ENCODE data around the gene LIM2.

The LIM2 gene

DNA sequence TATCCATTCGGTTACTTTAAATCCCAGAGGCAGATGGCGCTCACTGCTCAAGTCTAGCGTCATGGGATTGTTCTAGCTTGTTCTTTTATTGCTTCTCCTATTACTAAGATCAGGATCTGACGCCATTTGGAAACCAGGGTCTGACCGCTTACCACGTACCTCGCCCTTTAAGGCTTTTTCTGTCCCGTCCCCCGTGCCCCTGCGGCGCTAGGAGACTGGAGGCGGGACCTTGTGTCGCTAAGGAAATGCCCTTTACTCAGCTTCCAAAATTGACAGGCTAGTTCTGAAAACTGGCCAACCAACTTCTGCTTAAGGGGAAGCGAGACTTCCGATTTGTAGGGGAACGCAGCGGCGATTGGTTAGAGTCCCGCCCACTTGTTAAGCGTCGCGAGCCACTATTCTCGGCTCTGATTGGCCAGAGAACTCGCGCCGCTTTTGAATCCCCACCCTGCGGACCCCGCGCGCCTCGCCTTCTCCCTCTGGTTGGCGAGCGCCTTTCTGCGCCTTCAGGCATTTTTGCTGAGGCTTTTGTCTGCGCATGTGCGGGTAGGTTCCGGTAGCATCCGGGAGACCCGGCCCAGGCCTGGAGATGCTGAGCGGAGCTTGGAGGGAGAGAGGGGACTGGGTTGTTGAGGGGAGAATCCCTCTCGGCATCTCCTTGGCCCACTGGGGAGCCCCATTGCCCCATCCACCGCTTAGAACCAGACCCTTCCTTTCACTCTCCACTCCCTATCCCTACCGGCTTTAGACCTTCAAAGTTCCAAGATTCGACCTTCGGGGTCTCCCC, 6.5 kb upstream of the LIM2 start:
- DNase-seq, result peak; percentile 99

DNA sequence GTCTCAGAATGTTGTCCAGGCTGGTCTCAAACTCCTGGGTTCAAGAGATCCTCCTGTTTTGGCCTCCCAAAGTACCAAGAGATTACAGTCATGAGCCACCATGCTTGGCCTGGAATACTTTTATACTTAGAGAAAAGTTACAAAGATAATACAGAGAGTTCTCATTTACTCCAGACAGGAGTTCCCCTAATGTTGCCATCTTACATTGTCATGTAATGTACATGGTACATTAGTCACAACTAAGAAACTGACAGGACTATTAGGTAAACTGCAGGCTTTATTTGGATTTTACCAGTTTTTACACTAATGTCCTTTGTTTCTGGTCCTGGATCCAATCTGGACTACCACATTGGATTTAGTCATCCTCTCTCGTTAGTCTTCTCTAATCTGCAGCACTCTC, 4.9 kb upstream of the LIM2 start:
- no peak for DNase-seq

DNA sequence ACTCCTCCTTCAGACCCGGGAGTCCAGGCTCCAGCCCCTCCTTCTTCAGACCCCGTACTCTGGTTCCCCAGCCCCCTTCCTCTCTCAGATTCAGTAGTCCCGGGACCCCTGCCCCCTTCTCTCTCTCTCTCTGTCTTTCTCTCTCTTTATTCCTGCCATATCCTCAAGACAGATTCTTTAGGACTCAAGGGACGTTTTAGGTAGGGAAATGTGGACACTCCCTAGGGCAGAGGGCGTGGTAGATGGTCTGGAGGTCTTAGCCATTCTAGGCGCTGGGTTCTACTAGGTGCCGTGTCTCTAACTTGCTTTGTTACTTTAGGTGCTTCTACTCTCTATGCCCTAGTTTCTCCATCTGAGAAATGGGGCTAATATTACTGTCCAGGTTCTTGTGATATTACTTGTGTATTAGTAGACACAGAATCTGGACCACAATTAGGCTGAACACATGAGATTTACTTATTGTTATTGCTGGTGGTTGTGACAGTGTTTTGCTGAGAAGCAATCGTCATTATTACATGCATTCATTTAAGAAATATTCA, 3.4 kb upstream of the LIM2 start:
- DNase-seq, result no peak

DNA sequence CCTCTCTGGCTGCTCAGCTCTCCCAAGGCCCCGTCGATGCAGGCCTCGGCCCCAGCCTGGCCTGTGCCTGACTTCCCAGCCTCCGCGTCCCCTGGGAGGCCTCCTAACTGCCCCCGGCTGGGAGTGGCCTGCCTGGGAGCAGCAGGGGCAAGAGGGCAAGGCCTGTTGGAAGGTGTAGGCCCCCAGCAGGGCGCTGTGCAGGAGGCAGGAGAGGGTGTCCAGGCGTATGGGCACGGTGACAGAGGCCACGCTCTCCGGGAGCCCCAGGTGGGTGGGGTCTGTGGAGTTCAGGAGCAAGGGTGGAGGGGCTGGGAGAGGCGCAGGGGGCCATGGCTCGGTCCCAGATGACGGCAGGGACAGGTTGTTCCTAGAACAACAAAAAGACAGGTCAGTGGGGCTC, 1.4 kb upstream of the LIM2 start:
- DNase-seq, result no peak

DNA sequence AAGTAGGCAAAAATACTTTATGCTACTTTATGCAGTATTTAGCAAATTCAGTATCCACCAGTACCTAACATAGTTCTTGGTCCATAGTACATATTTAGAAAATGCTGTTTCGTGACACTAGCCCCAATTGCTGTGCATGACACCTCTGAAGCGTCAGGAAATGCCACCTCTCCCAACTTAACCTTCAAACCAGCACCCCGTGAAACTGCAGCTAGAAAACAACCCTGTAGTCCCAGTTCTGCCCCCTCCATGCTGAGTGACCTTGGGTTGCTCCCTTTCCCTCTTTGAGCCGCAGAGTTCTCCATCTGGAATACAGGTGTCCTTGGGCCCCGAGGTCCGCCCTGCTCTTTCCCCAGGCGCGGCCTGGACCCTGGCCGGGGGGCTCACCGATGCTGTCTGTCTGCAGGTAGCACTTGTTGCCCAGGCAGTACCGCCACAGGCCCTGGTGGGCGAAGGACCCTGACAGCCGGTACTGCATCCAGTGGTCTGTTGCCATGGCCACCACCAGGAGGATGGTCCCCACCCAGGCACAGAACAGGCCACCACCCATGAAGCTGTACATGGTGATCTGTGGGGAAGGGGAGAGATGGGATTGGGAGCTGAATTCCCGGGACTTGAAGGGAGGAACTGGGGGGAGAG, 773 bp downstream of the LIM2 start:
- no peak for DNase-seq

DNA sequence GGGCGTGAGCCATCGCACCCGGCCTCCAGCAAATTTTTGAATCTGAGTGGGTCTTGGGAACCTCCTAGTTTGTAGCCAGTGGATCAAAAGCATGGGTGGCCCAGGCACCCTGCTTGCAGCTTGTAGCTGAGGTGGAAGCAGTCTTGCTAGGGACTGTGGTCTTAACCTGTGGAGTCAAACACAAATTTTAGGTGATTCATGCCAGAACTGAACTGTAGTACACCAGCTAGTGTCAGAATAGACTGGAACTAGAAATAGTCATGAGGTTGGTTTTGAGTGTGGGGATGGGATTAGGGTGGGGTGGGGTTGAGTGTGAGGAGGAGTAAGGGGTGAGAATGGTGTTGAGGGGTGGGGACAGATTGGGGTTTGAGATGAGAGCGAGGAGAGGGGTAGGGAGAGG, 5.8 kb downstream of the LIM2 start:
- DNase-seq, result no peak

DNA sequence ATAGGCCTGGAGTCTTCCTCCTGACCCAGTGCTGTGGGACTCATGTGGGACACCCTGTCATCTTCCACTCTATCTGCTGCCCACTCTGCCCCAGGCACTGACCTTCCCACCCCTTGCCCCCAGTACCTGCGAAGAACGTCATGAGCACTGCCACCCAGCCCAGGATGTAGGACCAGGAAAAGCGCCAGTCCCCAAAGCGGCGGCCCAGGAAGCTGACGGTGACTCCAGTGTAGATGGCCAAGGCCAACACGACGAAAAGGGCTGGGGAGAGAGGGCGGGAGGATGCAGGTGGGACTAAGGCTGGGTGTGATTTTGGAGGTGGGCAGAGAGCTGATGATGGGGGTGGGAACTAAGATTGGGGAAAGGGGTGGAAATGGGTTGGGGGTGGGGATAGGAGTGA, 7.4 kb downstream of the LIM2 start:
- no peak for DNase-seq

DNA sequence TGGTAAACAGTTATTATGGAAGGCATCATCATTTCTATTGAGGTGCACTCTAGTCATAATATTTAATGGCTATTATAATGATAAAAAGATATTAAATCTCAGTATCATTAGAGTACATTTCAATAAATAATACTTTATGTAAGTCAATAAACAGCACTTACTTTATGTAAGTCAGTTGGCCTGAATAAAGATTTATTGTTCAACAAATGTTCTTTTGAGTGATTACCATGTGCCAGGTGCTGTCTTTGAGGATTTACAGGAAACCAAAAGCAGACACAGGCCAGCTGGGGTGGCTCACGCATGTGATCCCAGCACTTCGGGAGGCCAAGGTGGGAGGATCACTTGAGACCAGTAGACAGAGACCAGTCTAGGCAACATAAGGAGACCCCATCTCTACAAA, 10.4 kb downstream of the LIM2 start:
- DNase-seq, result no peak

DNA sequence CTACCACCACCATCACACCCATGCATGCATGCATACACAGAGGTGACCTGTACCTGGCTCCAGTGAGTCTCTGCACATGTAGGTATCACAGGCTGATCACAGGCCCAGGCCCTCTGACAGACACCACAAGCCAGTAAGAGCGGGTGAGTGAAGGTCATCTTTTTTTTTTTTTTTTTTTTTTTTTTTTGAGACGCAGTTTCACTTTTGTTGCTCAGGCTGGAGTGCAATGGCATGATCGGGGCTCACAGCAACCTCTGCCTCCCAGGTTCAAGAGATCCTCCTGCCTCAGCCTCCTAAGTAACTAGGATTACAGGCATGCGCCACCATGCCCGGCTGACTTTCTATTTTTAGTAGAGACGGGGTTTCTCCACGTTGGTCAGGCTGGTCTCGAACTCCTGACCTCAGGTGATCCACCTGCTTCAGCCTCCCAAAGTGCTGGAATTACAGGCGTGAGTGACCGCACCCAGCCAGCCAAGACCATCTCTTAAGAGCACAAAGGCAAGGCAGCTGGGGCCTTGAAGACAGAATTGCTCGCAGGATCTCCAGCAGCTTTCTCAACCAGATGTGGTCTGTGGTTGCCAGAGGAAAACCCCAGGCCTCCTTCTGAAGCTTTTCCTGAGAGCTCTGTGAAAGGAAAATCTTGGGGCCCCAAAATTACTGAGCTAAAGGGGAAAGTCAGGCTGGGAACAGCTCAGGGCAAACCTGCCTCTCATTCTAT, 12.1 kb downstream of the LIM2 start:
- DNase-seq, result peak; percentile 24 to 44

DNA sequence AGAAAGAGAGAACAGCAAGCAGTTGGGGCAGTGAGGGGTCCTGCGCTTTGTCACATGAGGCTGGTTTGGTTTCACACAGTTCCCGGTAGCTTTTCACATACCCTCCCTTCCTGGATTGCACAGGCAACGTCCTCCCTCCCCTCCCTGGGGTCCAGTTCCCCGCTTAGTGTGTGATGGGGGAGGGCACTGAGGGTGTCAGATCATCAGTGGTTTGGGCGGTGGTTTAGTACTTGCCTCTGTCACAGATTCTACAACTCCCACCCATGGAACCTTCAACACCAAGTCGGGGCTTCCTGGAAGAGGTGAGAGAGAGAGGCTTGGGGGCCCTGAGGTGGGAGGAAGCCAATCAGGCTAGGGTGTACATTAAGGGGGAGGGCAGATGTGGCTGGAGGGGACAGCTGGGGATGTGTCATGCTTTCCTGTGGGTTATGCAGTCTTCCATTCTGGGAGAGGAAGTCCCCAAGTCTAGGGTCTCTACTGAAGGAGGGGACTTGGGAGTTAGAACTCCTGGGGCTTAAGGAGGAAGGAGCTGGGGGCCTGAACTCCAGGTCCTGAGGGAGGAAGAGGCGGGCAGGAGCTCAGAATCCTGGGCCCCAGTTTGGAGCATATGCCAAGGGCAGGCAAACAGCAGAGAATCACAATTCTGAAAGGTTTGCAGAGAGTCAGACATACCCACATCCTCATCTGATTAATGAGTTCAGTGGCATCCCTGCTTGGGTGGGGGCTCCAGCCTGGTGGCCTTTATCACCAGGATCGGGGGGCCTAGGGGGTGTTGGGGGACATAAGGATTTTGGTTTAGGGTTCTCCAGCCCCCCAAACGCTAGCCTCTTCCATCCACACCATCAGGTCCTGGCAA, 14.9 kb downstream of the LIM2 start, which contains the start of gene NKG7:
NKG7 (minus strand) TSS at position 6 of the 856 bp plus-strand sequence. CDS start 119 bp downstream, outside the sequence.
- DNase-seq, result peak; percentile 80 to 86

DNA sequence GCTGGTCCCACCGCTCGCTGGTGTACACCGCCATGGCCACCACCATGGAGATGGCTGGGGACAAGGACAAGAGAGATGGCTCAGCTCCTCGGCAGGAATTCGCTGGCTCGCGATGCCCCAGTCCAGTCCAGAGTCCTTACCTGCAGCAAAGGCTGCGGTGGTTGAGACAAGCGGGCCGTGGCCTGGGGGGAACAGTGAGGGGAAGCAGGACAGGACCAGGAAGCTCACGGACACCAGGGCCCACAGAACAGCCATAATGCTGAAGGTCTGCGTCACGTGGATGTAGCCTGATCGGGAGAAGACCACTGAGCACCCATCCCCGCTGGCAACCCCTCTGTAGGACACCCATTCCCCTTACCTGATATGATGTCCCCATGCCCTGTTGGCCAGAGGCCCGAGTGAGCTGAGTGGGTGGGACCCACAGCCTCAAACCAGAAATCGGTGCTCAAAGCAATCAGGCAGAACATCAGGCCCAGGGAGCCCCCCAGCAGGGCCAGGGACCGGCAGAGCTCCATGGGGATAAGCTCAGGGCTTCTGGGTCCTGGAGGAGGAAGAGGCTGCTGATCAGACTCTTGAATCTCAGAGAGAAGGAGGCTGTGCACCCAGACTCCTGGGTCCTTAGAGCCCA, 15.6 kb downstream of the LIM2 start:
- DNase-seq, result no peak

DNA sequence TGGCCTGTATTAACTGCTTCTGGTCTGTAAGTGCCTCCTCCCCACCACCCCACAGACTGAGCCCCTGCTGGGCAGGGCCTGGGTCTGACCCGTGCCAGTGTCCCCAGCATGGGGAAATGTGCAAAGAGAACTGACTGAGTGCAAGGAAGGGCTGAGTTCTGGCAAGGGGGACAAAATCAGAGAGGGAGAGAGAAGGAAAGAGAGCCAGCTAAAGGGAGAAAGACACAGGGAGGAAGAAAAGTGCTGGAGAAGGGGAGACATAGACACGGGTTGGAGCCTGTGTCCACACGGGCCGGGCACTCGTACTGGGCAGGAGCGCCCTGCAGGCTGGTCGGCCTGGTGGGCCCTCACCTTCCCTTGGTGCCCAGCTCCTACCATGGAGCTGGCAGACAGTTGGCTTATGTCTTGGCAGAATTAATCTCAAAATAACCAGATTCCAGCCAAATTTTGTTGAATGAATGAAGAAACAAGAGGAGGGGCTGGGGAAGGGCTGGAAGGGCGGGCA, 16.5 kb downstream of the LIM2 start:
- DNase-seq, result no peak

DNA sequence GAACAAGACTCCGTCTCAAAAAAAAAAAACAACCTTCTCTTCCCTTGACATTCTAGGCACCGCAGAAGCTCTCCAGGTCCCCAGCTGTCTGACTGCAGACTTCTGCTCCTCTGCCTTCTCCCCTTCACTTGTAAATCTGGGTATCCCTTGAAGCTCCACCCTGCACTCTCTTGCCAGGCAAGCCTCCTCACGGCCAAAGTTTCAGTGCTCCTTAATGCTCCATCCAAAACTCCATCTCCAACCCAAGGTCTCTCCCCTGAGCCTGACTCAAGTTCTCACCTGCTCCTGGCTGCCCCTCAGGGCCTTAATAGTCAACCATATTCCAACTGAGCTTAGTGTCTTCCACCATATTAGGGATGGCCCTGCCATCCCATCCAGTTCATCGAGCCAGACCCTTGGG, 17.5 kb downstream of the LIM2 start:
- no peak for DNase-seq

DNA sequence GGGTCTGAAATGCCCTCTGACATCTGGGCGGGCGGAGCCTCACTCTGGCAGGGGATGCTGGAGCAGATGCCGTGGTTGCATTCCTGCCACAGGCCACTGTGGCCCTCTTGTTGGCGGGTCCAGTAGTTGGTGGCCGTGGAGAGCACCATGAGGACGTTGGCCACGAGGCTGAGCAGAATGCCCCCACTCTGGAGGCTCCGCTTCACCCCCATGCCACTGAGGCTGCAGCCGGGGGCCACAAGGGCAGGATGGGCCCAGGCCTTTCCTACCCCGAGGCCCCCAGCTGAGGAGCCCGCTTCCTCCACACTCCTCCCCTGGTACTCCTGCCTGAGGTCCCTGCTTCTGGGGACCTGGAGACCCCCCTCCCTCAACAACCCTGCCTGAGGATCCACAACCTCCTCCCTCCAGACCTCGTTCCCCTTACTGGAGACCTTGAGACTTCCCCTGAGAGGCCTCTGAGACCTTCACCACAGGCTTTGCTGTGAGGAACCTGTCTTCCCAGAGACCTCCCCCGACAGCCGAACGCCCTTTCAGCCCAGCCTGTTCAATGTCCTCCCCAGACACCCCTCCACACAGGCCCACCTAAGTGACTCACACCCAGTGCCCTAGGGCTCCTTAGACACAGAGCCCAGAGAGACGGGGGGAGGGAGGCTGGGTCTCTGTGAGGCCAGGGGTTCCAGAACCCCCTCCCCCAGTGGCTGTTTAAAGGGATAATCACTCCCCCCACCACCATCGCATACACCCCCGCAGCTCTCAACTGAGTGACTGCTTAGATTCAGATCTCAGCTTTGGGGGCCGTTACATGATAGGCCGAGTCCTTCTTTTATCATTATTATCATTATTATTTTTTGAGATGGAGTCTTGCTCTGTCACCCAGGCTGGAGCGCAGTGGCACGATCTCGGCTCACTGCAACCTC, 19.1 kb downstream of the LIM2 start, which contains the start of gene CLDND2:
CLDND2 (minus strand) TSS at position 638 of the 917 bp plus-strand sequence; CDS start at position 212, 426 bp downstream.
- peak in 1 of 2 experiments; percentile 15 for DNase-seq

DNA sequence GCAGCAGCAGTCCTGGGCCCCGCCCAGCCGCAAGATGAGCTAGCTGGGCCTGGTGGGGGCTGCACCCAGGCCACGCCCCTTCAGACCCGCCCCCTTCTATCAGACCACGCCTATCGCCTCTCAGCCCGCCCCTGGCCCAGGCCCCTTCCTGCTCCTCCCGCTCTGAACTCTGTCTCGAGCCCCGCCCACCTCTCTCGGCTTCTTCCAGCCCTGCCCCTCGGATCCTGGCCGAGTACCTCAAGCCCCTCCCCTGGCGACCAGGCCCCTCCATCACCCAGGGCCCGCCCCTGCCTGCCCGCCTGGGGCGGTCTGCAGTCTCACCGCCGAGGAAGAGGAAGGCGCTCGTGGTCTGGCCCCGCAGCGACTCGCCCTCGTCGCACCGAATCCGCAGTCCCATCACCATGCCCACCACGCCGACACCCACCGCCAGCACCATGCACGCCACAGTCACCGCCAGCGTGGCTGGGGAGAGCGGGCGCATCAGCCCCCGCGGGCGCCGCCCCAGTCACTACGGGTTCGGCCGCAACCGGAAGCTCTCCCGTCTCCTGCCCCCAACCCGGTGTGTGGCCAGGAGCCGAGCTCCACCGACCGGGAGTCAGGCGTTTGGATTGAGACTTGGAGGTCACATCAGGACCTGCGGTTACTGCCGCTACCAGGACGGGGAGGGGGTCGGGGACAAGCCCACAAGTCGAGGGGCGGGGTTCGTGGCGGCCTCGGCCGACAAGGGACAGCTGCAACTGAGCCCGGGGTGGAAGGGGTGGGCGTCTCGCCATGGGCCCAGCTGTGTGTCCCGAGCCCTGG, 20.0 kb downstream of the LIM2 start:
- peak; percentile 97 for DNase-seq

DNA sequence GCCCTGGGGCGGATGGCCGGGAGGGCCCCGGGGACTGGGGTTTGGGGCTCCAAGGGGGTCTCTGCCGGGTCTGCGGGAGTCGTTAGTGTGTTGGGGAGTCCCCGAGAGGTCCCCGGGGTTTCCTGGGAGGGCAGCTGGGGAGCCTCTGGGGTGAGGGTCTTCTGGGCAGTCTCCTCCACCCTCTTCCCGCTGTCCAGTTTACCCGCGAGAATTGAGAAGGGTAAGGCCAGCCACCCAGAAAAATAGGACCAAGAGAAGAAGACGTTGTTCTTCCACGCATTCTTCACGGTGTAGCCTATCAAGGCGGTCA, 20.6 kb downstream of the LIM2 start:
- DNase-seq, result no peak

DNA sequence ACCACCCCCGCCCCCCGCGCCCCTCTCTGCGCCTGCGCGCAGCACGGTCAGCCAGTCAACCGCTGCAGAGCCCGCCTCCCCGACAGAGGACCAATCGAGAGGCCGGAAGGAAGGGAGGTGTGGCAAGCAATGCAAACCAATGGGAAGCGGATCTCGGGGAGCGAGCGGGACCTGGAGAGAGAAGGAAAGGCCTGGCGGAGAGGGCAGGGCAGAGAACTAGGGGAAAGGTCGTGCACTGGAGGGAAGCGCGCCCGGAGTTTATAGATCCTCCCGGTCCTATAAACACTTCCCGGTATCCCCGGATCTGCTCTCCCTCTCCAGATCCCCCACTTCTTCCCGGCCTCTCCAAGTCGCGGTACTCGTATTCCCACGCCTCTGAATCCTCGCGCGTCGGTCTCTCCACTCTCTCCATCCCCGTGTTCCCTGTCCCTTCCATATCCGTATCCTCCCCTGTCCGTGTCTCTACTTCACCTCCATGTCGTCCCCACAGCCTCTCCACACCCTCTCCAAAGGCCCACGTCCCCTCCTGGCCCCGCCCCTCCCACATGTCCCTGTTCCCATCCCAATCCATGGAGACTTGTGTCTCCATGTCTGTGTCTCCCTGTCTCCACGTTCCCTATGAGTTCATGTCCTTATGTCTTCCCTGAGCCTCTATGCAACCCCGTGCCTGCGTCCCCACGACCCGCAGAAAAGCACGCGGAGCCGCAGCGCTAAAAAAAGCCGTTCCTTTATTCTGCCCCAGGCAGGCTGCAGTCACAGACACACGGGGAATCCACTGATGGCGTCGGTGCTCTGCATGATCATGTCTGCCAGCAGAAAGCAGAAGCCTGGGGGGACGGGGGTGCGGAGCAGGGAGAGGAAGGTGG, 21.2 kb downstream of the LIM2 start:
- DNase-seq, result peak; percentile 98 to 99

DNA sequence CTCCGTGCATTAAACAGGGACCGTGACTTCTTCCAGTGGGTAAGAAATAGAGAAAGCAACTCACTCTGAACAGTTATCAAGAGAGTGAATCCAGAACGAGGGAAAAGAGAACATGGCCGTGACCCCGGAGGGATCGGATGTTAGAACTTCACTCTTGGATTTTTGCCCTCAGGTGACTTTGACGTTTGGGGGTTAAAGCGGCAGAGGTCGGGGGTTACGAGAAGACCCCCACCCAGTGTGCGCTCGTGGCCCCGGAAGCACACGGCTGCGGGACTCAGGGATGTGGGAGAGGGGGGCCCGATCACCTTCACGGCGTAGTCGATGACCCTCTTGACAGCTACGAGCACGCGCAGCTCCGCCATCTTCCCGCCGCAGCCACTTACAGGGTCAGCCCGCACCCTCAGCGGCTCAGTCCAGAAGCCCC, 21.8 kb downstream of the LIM2 start, which contains the start of gene ETFB:
ETFB (minus strand) TSS at position 424 of the 424 bp plus-strand sequence; CDS start at position 362, 62 bp downstream.
- no peak for DNase-seq
